ENCODE results near the gene SLC17A9.

Gene SLC17A9

GRCh38 chr20:62953839-62954703 lies 1.6 kb downstream of the SLC17A9 start:
- H3K4me3 ChIP-seq (ENCODE audit: low read depth, low read length): peak overlapping the region; percentile 66
- TF ChIP-seq, protein P1, sequence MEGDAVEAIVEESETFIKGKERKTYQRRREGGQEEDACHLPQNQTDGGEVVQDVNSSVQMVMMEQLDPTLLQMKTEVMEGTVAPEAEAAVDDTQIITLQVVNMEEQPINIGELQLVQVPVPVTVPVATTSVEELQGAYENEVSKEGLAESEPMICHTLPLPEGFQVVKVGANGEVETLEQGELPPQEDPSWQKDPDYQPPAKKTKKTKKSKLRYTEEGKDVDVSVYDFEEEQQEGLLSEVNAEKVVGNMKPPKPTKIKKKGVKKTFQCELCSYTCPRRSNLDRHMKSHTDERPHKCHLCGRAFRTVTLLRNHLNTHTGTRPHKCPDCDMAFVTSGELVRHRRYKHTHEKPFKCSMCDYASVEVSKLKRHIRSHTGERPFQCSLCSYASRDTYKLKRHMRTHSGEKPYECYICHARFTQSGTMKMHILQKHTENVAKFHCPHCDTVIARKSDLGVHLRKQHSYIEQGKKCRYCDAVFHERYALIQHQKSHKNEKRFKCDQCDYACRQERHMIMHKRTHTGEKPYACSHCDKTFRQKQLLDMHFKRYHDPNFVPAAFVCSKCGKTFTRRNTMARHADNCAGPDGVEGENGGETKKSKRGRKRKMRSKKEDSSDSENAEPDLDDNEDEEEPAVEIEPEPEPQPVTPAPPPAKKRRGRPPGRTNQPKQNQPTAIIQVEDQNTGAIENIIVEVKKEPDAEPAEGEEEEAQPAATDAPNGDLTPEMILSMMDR (IDR thresholded peaks at IDR 0.05; ENCODE audit: borderline replicate concordance, insufficient read depth, low read depth, low read length): no peak

GRCh38 chr20:62955519-62956386 lies 3.2 kb downstream of the SLC17A9 start:
- TF ChIP-seq, protein P1 (IDR thresholded peaks at IDR 0.05; ENCODE audit: borderline replicate concordance, insufficient read depth, low read depth, low read length): no peak
- H3K4me3 ChIP-seq (ENCODE audit: low read depth, low read length): no peak overlapping the region

DNA sequence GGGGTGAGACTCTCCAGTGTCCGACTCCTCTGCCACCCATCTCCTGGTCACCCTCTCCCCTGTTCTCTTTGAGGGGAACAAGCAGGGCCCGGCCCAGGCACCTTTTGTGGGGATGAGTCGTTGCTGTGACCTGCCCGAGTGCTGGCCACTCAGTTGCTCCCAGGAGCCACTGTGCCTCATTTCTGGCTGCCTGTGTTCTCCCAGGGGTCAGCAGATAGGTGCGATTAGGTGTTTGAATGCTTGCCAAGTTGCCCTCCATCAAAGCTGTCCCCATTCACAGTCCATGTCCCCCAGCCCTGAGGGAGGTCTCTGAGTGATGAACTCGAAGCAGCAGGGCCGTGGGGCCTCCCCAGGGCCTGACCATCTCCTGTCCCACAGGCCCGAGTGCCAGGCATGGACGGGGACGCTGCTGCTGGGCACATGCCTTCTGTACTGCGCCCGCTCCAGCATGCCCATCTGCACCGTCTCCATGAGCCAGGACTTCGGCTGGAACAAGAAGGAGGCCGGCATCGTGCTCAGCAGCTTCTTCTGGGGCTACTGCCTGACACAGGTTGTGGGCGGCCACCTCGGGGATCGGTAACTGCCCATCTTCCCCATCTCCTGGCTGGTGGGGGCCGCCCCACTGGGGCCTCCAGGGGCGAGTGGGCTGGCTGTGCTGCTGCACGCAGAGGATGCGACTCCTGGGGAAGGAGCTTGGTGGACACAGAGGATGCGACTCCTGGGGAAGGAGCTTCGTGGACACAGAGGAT lies 4.1 kb downstream of the SLC17A9 start:
- TF ChIP-seq, protein P1 (IDR thresholded peaks at IDR 0.05; ENCODE audit: borderline replicate concordance, insufficient read depth, low read depth, low read length): no peak
- H3K4me3 ChIP-seq (ENCODE audit: low read depth, low read length): no peak overlapping the region

GRCh38 chr20:62957136-62958117 lies 4.9 kb downstream of the SLC17A9 start:
- TF ChIP-seq, protein P1 (IDR thresholded peaks at IDR 0.05; ENCODE audit: borderline replicate concordance, insufficient read depth, low read depth, low read length): no peak
- no peak overlapping the region for H3K4me3 ChIP-seq (ENCODE audit: low read depth, low read length)

DNA sequence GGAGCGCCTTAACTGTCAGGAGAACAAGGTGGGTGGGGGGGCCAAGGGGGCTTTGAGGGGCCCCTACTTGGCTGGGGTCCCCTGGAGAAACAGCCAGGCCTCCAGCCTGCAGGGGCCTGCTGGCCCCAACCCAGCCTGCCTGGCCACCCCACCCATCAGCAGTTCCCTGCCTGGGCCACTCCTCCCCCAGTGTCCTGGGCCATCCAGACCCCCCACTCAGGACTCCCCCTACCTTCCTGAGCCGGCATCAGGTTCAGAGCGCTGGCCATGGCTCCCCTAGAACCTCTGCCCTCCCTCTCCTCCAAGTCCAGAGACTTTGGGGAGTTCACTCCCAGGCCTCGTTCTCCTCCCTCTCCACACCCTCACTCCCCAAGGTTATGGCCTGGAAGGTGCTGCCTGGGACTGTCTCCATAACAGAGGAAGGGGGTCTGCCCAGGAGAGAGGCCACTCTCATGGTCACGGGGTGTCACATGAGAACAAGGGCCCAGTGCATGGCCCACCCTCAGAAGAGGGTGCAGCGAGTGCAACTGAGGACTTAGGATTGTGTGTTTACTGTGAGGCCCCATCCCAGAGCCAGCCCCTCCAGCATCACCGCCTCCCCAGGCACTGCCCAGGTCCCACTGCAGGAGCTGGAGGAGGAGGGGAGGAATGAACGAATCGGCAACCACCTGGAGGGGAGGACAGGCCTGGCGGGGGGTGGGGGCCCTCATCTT lies 6.0 kb downstream of the SLC17A9 start:
- TF ChIP-seq, protein P1 (IDR thresholded peaks at IDR 0.05; ENCODE audit: borderline replicate concordance, insufficient read depth, low read depth, low read length): no peak
- no peak overlapping the region for H3K4me3 ChIP-seq (ENCODE audit: low read depth, low read length)
